GM23338 (cell line): ENCODE data around the gene CBFA2T3. TPM values are rescaled to one million over a fixed set of nuclear protein-coding genes. Genes with fewer than 3 reads are reported as not detected.

ENCODE experiments used
- ATAC-seq: fragments of 200-7000 bp; cut with Tn5 transposase; 3 replicates; pipeline ENCODE4 v1.9.1; 2020
- DNase-seq: peaks from one replicate; pipeline ENCODE4 v3.0.0-alpha.2; 2015; ENCODE audit warnings: low spot score
- H2AFZ ChIP-seq: fragments of 200-600 bp; sonication (generic); 2 replicates; pipeline ENCODE4 v1.8.0; 2016; ENCODE audit warnings: antibody characterized with exemption, mild to moderate bottlenecking, moderate library complexity
- H3F3A ChIP-seq: fragments of 200-600 bp; sonication (generic); replicated peaks from 2 replicates; pipeline ENCODE4 v1.8.0; 2017; ENCODE audit warnings: antibody characterized with exemption, mixed run types, low read depth
- H3K27ac ChIP-seq: fragments of 200-600 bp; sonication (generic); 2 replicates; pipeline ENCODE4 v1.6.1; 2016; ENCODE audit warnings: low read depth
- H3K27me3 ChIP-seq: fragments of 200-600 bp; sonication (generic); 2 replicates; pipeline ENCODE4 v1.8.0; 2016; ENCODE audit warnings: mild to moderate bottlenecking, mixed run types, moderate library complexity; ENCODE audit not compliant: insufficient read depth
- H3K36me3 ChIP-seq: fragments of 200-600 bp; sonication (generic); 2 replicates; pipeline ENCODE4 v1.8.0; 2016; ENCODE audit warnings: mild to moderate bottlenecking; ENCODE audit not compliant: insufficient read depth
- H3K4me1 ChIP-seq: fragments of 200-600 bp; sonication (generic); 2 replicates; pipeline ENCODE4 v1.8.0; 2016; ENCODE audit warnings: mild to moderate bottlenecking, moderate library complexity; ENCODE audit not compliant: insufficient read depth
- H3K4me2 ChIP-seq: fragments of 200-600 bp; sonication (generic); 2 replicates; pipeline ENCODE4 v1.7.1; 2017; ENCODE audit warnings: mixed run types
- H3K4me3 ChIP-seq: fragments of 200-600 bp; sonication (generic); 2 replicates; pipeline ENCODE4 v1.6.1; 2016; ENCODE audit warnings: mixed run types
- H3K79me2 ChIP-seq: fragments of 200-600 bp; sonication (generic); replicated peaks from 2 replicates; pipeline ENCODE4 v1.8.0; 2017; ENCODE audit warnings: mild to moderate bottlenecking; ENCODE audit not compliant: insufficient read depth
- H3K9me2 ChIP-seq: fragments of 200-600 bp; sonication (generic); 2 replicates; pipeline ENCODE4 v1.8.0; 2017; ENCODE audit not compliant: insufficient read depth
- H4K20me1 ChIP-seq: fragments of 200-600 bp; sonication (generic); replicated peaks from 2 replicates; pipeline ENCODE4 v1.8.0; 2017; ENCODE audit warnings: mild to moderate bottlenecking; ENCODE audit not compliant: insufficient read depth
- H3K27ac Mint-ChIP-seq: 2 replicates; pipeline ENCODE4 v1.8.0; 2020; ENCODE audit warnings: inconsistent platforms, mild to moderate bottlenecking, moderate library complexity, mixed read lengths
- H3K27me3 Mint-ChIP-seq: 3 replicates; pipeline ENCODE4 v1.8.0; 2022; ENCODE audit warnings: low read depth, mild to moderate bottlenecking, moderate library complexity, mixed read lengths, inconsistent platforms; ENCODE audit not compliant: insufficient read depth, poor library complexity
- H3K36me3 Mint-ChIP-seq: 3 replicates; pipeline ENCODE4 v1.8.0; 2021; ENCODE audit warnings: low read depth, mild to moderate bottlenecking, inconsistent platforms, moderate library complexity, mixed read lengths
- H3K4me1 Mint-ChIP-seq: 3 replicates; pipeline ENCODE4 v1.8.0; 2020; ENCODE audit warnings: mild to moderate bottlenecking, inconsistent platforms, mixed read lengths
- H3K4me3 Mint-ChIP-seq: 3 replicates; pipeline ENCODE4 v1.8.0; 2021; ENCODE audit warnings: moderate library complexity, mild to moderate bottlenecking, inconsistent platforms, mixed read lengths
- H3K9me3 Mint-ChIP-seq: 3 replicates; pipeline ENCODE4 v1.8.0; 2020; ENCODE audit warnings: moderate library complexity, mild to moderate bottlenecking, inconsistent platforms, mixed read lengths
- CREB1 ChIP-seq: fragments of 250-450 bp; sonication (Bioruptor Pico); IDR thresholded peaks from 2 replicates; pipeline ENCODE4 v1.5.0; 2020; ENCODE audit warnings: low read depth, mild to moderate bottlenecking, moderate library complexity
- CTCF ChIP-seq, 2 experiments: fragments of 200-600 bp in 1 of 2; sonication (generic) in 1 of 2; conservative IDR thresholded peaks; 2 replicates each; pipeline versions ENCODE4 v1.5.1 to v1.6.1; 2016 to 2017; ENCODE audit warnings: antibody characterized with exemption in 2 of 2, low read depth in 2 of 2, mild to moderate bottlenecking in 2 of 2, moderate library complexity in 1 of 2
- ETS1 ChIP-seq: IDR thresholded peaks from 2 replicates; pipeline ENCODE4 v1.6.1; 2016; ENCODE audit warnings: antibody characterized with exemption
- EZH2 ChIP-seq: fragments of 200-600 bp; sonication (generic); IDR thresholded peaks from one replicate; pipeline ENCODE4 v1.8.0; 2017; ENCODE audit warnings: antibody characterized with exemption, mild to moderate bottlenecking, low read depth; ENCODE audit not compliant: unreplicated experiment
- EZH2phosphoT487 ChIP-seq: fragments of 200-600 bp; sonication (generic); IDR thresholded peaks from one replicate; pipeline ENCODE4 v1.8.1; 2018; ENCODE audit warnings: antibody characterized with exemption; ENCODE audit not compliant: unreplicated experiment
- JUNB ChIP-seq: IDR thresholded peaks from one replicate; pipeline ENCODE4 v1.6.1; 2016; ENCODE audit warnings: antibody characterized with exemption; ENCODE audit not compliant: unreplicated experiment
- NANOG ChIP-seq: IDR thresholded peaks from 2 replicates; pipeline ENCODE4 v1.6.1; 2016; ENCODE audit warnings: antibody characterized with exemption, borderline replicate concordance
- POLR2AphosphoS5 ChIP-seq: IDR thresholded peaks from 2 replicates; pipeline ENCODE4 v1.6.1; 2016; ENCODE audit warnings: antibody characterized with exemption, low read depth
- REST ChIP-seq: IDR thresholded peaks from one replicate; pipeline ENCODE4 v1.6.1; 2018; ENCODE audit warnings: antibody characterized with exemption; ENCODE audit not compliant: unreplicated experiment
- STAT1 ChIP-seq: IDR thresholded peaks from one replicate; pipeline ENCODE4 v1.6.1; 2016; ENCODE audit warnings: antibody characterized with exemption; ENCODE audit not compliant: unreplicated experiment
- ZNF114 ChIP-seq: fragments of 250-450 bp; sonication (Bioruptor Pico); IDR thresholded peaks from 2 replicates; pipeline ENCODE4 v1.5.0; 2020; ENCODE audit warnings: mild to moderate bottlenecking, moderate library complexity
- ZNF331 ChIP-seq: fragments of 250-450 bp; sonication (Bioruptor Pico); IDR thresholded peaks from 2 replicates; pipeline ENCODE4 v1.5.0; 2020; ENCODE audit warnings: low read depth, mild to moderate bottlenecking, moderate library complexity
- polyA plus RNA-seq: library from polyadenylated mRNA; unstranded; fragments of >200 nt; fragmentation: Nextera tagmentation; extraction: Ambion mirVana; gene quantifications from 2 replicates; pipeline ENCODE4 v1.2.1, GENCODE V29; 2016
- total RNA-seq: library from RNA; depleted of rRNA; stranded (reverse); fragments of >200 nt; shearing (Covaris generic); gene quantifications from 2 replicates; pipeline ENCODE4 v1.2.3, GENCODE V29; 2014

The CBFA2T3 gene
- total and polyA plus RNA-seq, 2 experiments from 2014 or later: 0.87 to 1.5 TPM

GRCh38 chr16:88854306-88855111 lies 122.5 kb downstream of the CBFA2T3 start:
- Histone ChIP-seq H4K20me1 (peaks cover 7% of the 10 kb centered on the region; the same call in 1 of the 2 replicates), H2AFZ (no peak overlapping the region), H3K4me3 (no peak overlapping the region), H3K27ac (no peak overlapping the region), H3K4me2 (no peak overlapping the region), H3K36me3 (no peaks in the 10 kb centered on the region), H3K27me3 (no peaks in the 10 kb centered on the region), H3F3A (0 out of 2 replicates have a peak, but pooled peaks cover 3% of the 10 kb centered on the region), H3K4me1 (no peaks in the 10 kb centered on the region; the same call in 1 of the 2 replicates), H3K79me2 (peaks cover 18% of the 10 kb centered on the region), H3K9me2 (no peaks in the 10 kb centered on the region)
- no peak for DNase-seq
- Mint-ChIP-seq H3K27ac (no peak overlapping the region), H3K27me3 (peaks cover 10% of the 10 kb centered on the region), H3K36me3 (peaks cover 39% of the 10 kb centered on the region), H3K9me3 (peaks cover 12% of the 10 kb centered on the region), H3K4me3 (peak overlapping the region; percentile 44; the same call in 1 of the 3 replicates), H3K4me1 (peaks cover 21% of the 10 kb centered on the region)
- ATAC-seq: no peak
- TF ChIP-seq EZH2phosphoT487 (no peak), REST (no peak), EZH2 (no peak)

GRCh38 chr16:88853325-88853941 lies 123.6 kb downstream of the CBFA2T3 start:
- DNase-seq (no peak), ATAC-seq (no peak)
- H3K27me3 Mint-ChIP-seq: peaks cover 8% of the 10 kb centered on the region
- H3K9me3 Mint-ChIP-seq: peaks cover 12% of the 10 kb centered on the region
- no peaks in the 10 kb centered on the region for H3K9me2 ChIP-seq
- H3K27ac Mint-ChIP-seq: no peak overlapping the region
- peaks cover 28% of the 10 kb centered on the region for H3K36me3 Mint-ChIP-seq
- peaks cover 19% of the 10 kb centered on the region for H3K4me1 Mint-ChIP-seq
- 0 out of 2 replicates have a peak, but pooled peaks cover 3% of the 10 kb centered on the region for H3F3A ChIP-seq
- no peaks in the 10 kb centered on the region for H3K36me3 ChIP-seq
- H4K20me1 ChIP-seq: peaks cover 7% of the 10 kb centered on the region; the same call in 1 of the 2 replicates
- H2AFZ ChIP-seq: no peak overlapping the region
- no peaks in the 10 kb centered on the region for H3K27me3 ChIP-seq
- no peak overlapping the region for H3K4me2 ChIP-seq
- H3K4me3 Mint-ChIP-seq: no peak overlapping the region
- no peak overlapping the region for H3K27ac ChIP-seq
- no peak overlapping the region for H3K4me3 ChIP-seq
- peaks cover 18% of the 10 kb centered on the region for H3K79me2 ChIP-seq
- no peaks in the 10 kb centered on the region; the same call in 1 of the 2 replicates for H3K4me1 ChIP-seq
- TF ChIP-seq ETS1 (no peak), STAT1 (no peak), POLR2AphosphoS5 (no peak), ZNF114 (CRISPR knock-in tag) (no peak), JUNB (no peak), CTCF (conservative IDR thresholded peaks at IDR 0.05; ENCODE audit: low read depth in 2 of 2) (no peak), CREB1 (CRISPR knock-in tag) (no peak), EZH2phosphoT487 (no peak), ZNF331 (CRISPR knock-in tag) (no peak), REST (no peak), NANOG (no peak)
